Effector CD8-positive, alpha-beta T cell (primary cell): ENCODE results near the gene PSPN.

ENCODE experiments used
- DNase-seq: peaks from one replicate; lab custom pipeline; 2025; lab: John Stamatoyannopoulos, UW

The PSPN gene

GRCh38 chr19:6325614-6326013 lies 50.1 kb downstream of the PSPN start:
- DNase-seq = no peak
